ENCODE measurements around the gene LRRC28. TPM values are rescaled to one million over a fixed set of nuclear protein-coding genes. Genes with fewer than 3 reads are reported as not detected.

The LRRC28 gene
- total and polyA plus RNA-seq, 10 of the 15 experiments (the other 5 are each of a cell fraction or from before 2014, with no cell fraction given) = 21.3 to 54.9 (median 27.7) TPM

DNA sequence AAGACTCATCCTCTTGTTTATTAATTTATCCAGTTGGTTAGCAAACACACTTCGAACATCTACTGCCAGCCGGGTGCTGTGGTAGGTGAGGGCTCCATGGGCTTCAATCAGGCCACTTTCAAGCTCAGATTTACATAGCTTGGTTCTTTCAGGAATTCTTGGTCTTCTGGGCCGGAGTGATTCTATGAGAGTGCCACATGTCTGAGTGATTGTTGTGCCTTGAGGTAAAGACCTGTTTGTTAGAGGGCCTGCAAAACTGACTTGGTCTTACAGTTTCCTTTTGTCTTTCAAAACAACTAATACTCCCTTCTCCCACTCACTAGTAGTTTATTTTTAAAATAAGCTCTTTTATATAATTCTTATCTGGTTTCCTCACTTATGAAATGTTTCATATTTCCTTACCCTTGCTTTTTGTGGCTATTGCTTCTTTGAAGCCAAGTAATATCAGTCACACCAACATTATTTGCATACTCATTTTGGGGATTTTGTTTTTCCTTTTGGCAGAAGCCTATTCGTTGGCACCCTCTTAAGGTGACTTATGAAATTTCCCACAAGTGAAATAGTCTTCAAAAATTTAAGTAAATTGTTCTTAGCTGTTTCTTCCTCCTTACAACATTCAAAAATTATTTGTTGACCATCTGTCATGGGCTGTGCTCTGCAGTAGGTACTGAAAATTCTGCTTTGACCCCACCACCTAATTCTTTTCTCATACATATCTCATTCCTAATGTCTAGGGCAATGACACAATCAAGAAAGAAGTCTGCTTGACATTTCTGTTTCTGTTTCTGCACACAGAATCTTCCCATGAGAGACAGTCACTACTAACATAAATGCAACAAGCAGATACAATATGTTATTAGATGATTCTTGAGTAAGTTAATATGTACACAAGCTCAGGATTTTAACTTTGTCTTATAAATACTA, 120.2 kb downstream of the LRRC28 start (continued):
- TF ChIP-seq PML (IDR thresholded peaks at IDR 0.05; ENCODE audit: low read length) (0 out of 2 replicates have a peak, but pooled peaks have one; percentile 26), POLR2AphosphoS5 (IDR thresholded peaks at IDR 0.05; ENCODE audit: low read length) (no peak), TCF7 (IDR thresholded peaks at IDR 0.05; ENCODE audit: borderline replicate concordance) (peak; percentile 81; the same call in 1 of the 2 replicates), RUNX3 (IDR thresholded peaks at IDR 0.05; ENCODE audit: low read length) (peak; percentile 86), ZNF274 (IDR thresholded peaks at IDR 0.05; ENCODE audit: insufficient read depth, insufficient read length) (no peak), CREM (IDR thresholded peaks at IDR 0.05; ENCODE audit: low read depth) (peak; percentile 12; the same call in 1 of the 2 replicates), CBX5 (IDR thresholded peaks at IDR 0.05; ENCODE audit: low read depth) (peak; percentile 47; the same call in 1 of the 2 replicates), NFIC (IDR thresholded peaks at IDR 0.05; ENCODE audit: low read depth, low read length) (peak; percentile 75), MXI1 (IDR thresholded peaks at IDR 0.05; ENCODE audit: low read depth, low read length) (no peak), FOXM1 (IDR thresholded peaks at IDR 0.05; ENCODE audit: low read depth, low read length) (peak; percentile 36; the same call in 1 of the 2 replicates), SMC3 (IDR thresholded peaks at IDR 0.05; ENCODE audit: borderline replicate concordance, low read length) (peak; percentile 40; the same call in 1 of the 2 replicates), ZBED1 (IDR thresholded peaks at IDR 0.05; ENCODE audit: borderline replicate concordance) (no peak), HDGF (IDR thresholded peaks at IDR 0.05) (no peak)
- TF ChIP-seq, protein P1, sequence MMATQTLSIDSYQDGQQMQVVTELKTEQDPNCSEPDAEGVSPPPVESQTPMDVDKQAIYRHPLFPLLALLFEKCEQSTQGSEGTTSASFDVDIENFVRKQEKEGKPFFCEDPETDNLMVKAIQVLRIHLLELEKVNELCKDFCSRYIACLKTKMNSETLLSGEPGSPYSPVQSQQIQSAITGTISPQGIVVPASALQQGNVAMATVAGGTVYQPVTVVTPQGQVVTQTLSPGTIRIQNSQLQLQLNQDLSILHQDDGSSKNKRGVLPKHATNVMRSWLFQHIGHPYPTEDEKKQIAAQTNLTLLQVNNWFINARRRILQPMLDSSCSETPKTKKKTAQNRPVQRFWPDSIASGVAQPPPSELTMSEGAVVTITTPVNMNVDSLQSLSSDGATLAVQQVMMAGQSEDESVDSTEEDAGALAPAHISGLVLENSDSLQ (IDR thresholded peaks at IDR 0.05) = no peak
- TF ChIP-seq, protein P2, sequence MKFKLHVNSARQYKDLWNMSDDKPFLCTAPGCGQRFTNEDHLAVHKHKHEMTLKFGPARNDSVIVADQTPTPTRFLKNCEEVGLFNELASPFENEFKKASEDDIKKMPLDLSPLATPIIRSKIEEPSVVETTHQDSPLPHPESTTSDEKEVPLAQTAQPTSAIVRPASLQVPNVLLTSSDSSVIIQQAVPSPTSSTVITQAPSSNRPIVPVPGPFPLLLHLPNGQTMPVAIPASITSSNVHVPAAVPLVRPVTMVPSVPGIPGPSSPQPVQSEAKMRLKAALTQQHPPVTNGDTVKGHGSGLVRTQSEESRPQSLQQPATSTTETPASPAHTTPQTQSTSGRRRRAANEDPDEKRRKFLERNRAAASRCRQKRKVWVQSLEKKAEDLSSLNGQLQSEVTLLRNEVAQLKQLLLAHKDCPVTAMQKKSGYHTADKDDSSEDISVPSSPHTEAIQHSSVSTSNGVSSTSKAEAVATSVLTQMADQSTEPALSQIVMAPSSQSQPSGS (IDR thresholded peaks at IDR 0.05; ENCODE audit: low read length) = peak; percentile 15; the same call in 1 of the 2 replicates
- TF ChIP-seq, protein P3, sequence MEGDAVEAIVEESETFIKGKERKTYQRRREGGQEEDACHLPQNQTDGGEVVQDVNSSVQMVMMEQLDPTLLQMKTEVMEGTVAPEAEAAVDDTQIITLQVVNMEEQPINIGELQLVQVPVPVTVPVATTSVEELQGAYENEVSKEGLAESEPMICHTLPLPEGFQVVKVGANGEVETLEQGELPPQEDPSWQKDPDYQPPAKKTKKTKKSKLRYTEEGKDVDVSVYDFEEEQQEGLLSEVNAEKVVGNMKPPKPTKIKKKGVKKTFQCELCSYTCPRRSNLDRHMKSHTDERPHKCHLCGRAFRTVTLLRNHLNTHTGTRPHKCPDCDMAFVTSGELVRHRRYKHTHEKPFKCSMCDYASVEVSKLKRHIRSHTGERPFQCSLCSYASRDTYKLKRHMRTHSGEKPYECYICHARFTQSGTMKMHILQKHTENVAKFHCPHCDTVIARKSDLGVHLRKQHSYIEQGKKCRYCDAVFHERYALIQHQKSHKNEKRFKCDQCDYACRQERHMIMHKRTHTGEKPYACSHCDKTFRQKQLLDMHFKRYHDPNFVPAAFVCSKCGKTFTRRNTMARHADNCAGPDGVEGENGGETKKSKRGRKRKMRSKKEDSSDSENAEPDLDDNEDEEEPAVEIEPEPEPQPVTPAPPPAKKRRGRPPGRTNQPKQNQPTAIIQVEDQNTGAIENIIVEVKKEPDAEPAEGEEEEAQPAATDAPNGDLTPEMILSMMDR (IDR thresholded peaks at IDR 0.05 in 2 of 3, conservative IDR thresholded peaks at IDR 0.05 in 1 of 3; ENCODE audit: control insufficient read depth in 2 of 3, extremely low read depth in 1 of 3, insufficient read depth in 1 of 3, low read depth in 3 of 3, low read length in 3 of 3) = peak; percentile 12 to 52 (median 25); a peak in 3 of 6 replicates
- TF ChIP-seq, protein P4, sequence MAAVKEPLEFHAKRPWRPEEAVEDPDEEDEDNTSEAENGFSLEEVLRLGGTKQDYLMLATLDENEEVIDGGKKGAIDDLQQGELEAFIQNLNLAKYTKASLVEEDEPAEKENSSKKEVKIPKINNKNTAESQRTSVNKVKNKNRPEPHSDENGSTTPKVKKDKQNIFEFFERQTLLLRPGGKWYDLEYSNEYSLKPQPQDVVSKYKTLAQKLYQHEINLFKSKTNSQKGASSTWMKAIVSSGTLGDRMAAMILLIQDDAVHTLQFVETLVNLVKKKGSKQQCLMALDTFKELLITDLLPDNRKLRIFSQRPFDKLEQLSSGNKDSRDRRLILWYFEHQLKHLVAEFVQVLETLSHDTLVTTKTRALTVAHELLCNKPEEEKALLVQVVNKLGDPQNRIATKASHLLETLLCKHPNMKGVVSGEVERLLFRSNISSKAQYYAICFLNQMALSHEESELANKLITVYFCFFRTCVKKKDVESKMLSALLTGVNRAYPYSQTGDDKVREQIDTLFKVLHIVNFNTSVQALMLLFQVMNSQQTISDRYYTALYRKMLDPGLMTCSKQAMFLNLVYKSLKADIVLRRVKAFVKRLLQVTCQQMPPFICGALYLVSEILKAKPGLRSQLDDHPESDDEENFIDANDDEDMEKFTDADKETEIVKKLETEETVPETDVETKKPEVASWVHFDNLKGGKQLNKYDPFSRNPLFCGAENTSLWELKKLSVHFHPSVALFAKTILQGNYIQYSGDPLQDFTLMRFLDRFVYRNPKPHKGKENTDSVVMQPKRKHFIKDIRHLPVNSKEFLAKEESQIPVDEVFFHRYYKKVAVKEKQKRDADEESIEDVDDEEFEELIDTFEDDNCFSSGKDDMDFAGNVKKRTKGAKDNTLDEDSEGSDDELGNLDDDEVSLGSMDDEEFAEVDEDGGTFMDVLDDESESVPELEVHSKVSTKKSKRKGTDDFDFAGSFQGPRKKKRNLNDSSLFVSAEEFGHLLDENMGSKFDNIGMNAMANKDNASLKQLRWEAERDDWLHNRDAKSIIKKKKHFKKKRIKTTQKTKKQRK (IDR thresholded peaks at IDR 0.05; ENCODE audit: low read depth, low read length) = no peak
- TF ChIP-seq, protein P5, sequence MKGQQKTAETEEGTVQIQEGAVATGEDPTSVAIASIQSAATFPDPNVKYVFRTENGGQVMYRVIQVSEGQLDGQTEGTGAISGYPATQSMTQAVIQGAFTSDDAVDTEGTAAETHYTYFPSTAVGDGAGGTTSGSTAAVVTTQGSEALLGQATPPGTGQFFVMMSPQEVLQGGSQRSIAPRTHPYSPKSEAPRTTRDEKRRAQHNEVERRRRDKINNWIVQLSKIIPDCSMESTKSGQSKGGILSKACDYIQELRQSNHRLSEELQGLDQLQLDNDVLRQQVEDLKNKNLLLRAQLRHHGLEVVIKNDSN (IDR thresholded peaks at IDR 0.05; ENCODE audit: borderline replicate concordance, extremely low read length, insufficient read depth, low read depth, low read length) = no peak
- TF ChIP-seq, protein P6, sequence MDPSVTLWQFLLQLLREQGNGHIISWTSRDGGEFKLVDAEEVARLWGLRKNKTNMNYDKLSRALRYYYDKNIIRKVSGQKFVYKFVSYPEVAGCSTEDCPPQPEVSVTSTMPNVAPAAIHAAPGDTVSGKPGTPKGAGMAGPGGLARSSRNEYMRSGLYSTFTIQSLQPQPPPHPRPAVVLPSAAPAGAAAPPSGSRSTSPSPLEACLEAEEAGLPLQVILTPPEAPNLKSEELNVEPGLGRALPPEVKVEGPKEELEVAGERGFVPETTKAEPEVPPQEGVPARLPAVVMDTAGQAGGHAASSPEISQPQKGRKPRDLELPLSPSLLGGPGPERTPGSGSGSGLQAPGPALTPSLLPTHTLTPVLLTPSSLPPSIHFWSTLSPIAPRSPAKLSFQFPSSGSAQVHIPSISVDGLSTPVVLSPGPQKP (IDR thresholded peaks at IDR 0.05; ENCODE audit: low read depth, low read length) = no peak
